PC-9 (cell line): ENCODE measurements around the gene ADAMTSL1. TPM values are rescaled to one million over a fixed set of nuclear protein-coding genes. Genes with fewer than 3 reads are reported as not detected.

Experiments
- BruUV-seq: library from RNA; stranded (reverse); fragments of 400-500 nt; replicated peaks from 2 replicates; lab custom pipeline; 2021; lab: Mats Ljungman, UMichigan
- CTCF ChIA-PET: fragments of 300-600 bp; sonication (Branson Sonifier 250); formaldehyde crosslinking; loops from one replicate; lab custom pipeline; 2022; ENCODE audit warnings: antibody characterized with exemption; lab: Charles Lee
- POLR2A ChIA-PET: fragments of 300-600 bp; sonication (Branson Sonifier 250); formaldehyde crosslinking; loops from one replicate; lab custom pipeline; 2022; ENCODE audit warnings: antibody characterized with exemption; ENCODE audit not compliant: unreplicated experiment; lab: Charles Lee
- DNase-seq, 2 experiments: peaks; one replicate each; pipeline versions ENCODE4 v3.0.0 to v3.0.0-alpha.2; 2015 to 2022; ENCODE audit warnings: mixed read lengths in 1 of 2
- H2AFZ ChIP-seq: fragments of 200-600 bp; sonication (generic); 2 replicates; pipeline ENCODE4 v1.8.1; 2017; ENCODE audit warnings: antibody characterized with exemption
- H3F3A ChIP-seq: fragments of 200-600 bp; sonication (generic); 2 replicates; pipeline ENCODE4 v1.8.1; 2017; ENCODE audit warnings: antibody characterized with exemption, mild to moderate bottlenecking, low read depth; ENCODE audit not compliant: insufficient read depth
- H3K27ac ChIP-seq: fragments of 200-600 bp; sonication (generic); 2 replicates; pipeline ENCODE4 v1.6.1; 2016; ENCODE audit warnings: mixed run types
- H3K27me3 ChIP-seq: fragments of 200-600 bp; sonication (generic); 2 replicates; pipeline ENCODE4 v1.6.1; 2016; ENCODE audit warnings: low read depth, mixed run types; ENCODE audit not compliant: insufficient read depth
- H3K36me3 ChIP-seq: fragments of 200-600 bp; sonication (generic); 2 replicates; pipeline ENCODE4 v1.6.1; 2016; ENCODE audit warnings: low read depth, mixed run types
- H3K4me1 ChIP-seq: fragments of 200-600 bp; sonication (generic); replicated peaks from 2 replicates; pipeline ENCODE4 v1.6.1; 2016; ENCODE audit warnings: mixed run types; ENCODE audit not compliant: insufficient read depth
- H3K4me2 ChIP-seq: fragments of 200-600 bp; sonication (generic); 2 replicates; pipeline ENCODE4 v1.6.1; 2017; ENCODE audit warnings: mixed run types
- H3K4me3 ChIP-seq: fragments of 200-600 bp; sonication (generic); 2 replicates; pipeline ENCODE4 v1.6.1; 2016; ENCODE audit warnings: mixed run types
- H3K79me2 ChIP-seq: fragments of 200-600 bp; sonication (generic); 2 replicates; pipeline ENCODE4 v1.6.1; 2017; ENCODE audit warnings: low read depth, mixed run types
- H3K9me2 ChIP-seq: fragments of 200-600 bp; sonication (generic); 2 replicates; pipeline ENCODE4 v1.8.1; 2017; ENCODE audit warnings: mild to moderate bottlenecking; ENCODE audit not compliant: insufficient read depth
- H3K9me3 ChIP-seq: fragments of 200-600 bp; sonication (generic); 2 replicates; pipeline ENCODE4 v1.8.1; 2016; ENCODE audit warnings: low read depth; ENCODE audit not compliant: insufficient read depth
- H4K20me1 ChIP-seq: fragments of 200-600 bp; sonication (generic); 2 replicates; pipeline ENCODE4 v1.8.1; 2017; ENCODE audit not compliant: insufficient read depth
- CTCF ChIP-seq: fragments of 200-600 bp; sonication (generic); conservative IDR thresholded peaks from 2 replicates; pipeline ENCODE4 v1.6.1; 2017; ENCODE audit warnings: mixed run types, antibody characterized with exemption, mild to moderate bottlenecking, moderate library complexity
- EZH2 ChIP-seq: fragments of 200-600 bp; sonication (generic); IDR thresholded peaks from 2 replicates; pipeline ENCODE4 v1.8.0; 2017; ENCODE audit warnings: antibody characterized with exemption, low read depth
- intact Hi-C: fragments of 100-400 bp; cut with micrococcal nuclease; formaldehyde crosslinking; loops from one replicate; pipeline ENCODE4 v1.10.0; 2022; ENCODE audit not compliant: unreplicated experiment
- total RNA-seq: library from RNA; stranded (reverse); gene quantifications from 2 replicates; pipeline ENCODE4 v1.2.3, GENCODE V29; 2021

The ADAMTSL1 gene
- total RNA-seq, 1 experiment from 2014 or later = not detected

GRCh38 chr9:18707061-18707461 is 233.1 kb downstream of the ADAMTSL1 start:
- Histone ChIP-seq H3K4me1 (no peaks in the 10 kb centered on the region), H3K4me2 (no peak overlapping the region), H3K9me3 (no peaks in the 10 kb centered on the region), H2AFZ (no peak overlapping the region), H3F3A (no peaks in the 10 kb centered on the region), H3K36me3 (no peaks in the 10 kb centered on the region), H3K9me2 (no peaks in the 10 kb centered on the region), H3K27me3 (no peaks in the 10 kb centered on the region), H3K79me2 (no peaks in the 10 kb centered on the region), H3K4me3 (no peak overlapping the region), H4K20me1 (no peaks in the 10 kb centered on the region), H3K27ac (no peak overlapping the region)
- ChIA-PET CTCF (no interaction called here), POLR2A (no interaction called here)
- no peak for DNase-seq
- TF ChIP-seq CTCF (no peak), EZH2 (no peak)
- no TSS peak for BruUV-seq
- intact Hi-C loops = no loop called here

GRCh38 chr9:18707489-18708205 is 233.7 kb downstream of the ADAMTSL1 start:
- H3K36me3 ChIP-seq = no peaks in the 10 kb centered on the region
- no peak for TF ChIP-seq CTCF
- no peak for TF ChIP-seq EZH2
- ChIA-PET CTCF (no interaction called here), POLR2A (no interaction called here)
- no peak for DNase-seq
- no peak overlapping the region for H3K4me3 ChIP-seq
- H3K27me3 ChIP-seq = no peaks in the 10 kb centered on the region
- no peaks in the 10 kb centered on the region for H3K9me2 ChIP-seq
- H4K20me1 ChIP-seq = no peaks in the 10 kb centered on the region
- H3K27ac ChIP-seq = no peak overlapping the region
- intact Hi-C loops = no loop called here
- H3F3A ChIP-seq = no peaks in the 10 kb centered on the region
- no TSS peak for BruUV-seq
- no peak overlapping the region for H3K4me2 ChIP-seq
- no peaks in the 10 kb centered on the region for H3K9me3 ChIP-seq
- no peaks in the 10 kb centered on the region for H3K4me1 ChIP-seq
- no peak overlapping the region for H2AFZ ChIP-seq
- H3K79me2 ChIP-seq = no peaks in the 10 kb centered on the region

GRCh38 chr9:18708429-18708828 is 234.5 kb downstream of the ADAMTSL1 start:
- no peak for DNase-seq
- Histone ChIP-seq H3K27ac (no peak overlapping the region), H3K4me1 (no peaks in the 10 kb centered on the region), H3K4me3 (no peak overlapping the region), H3K27me3 (no peaks in the 10 kb centered on the region), H3K9me3 (no peaks in the 10 kb centered on the region), H2AFZ (no peak overlapping the region), H3K9me2 (no peaks in the 10 kb centered on the region), H3F3A (no peaks in the 10 kb centered on the region), H3K36me3 (no peaks in the 10 kb centered on the region), H3K4me2 (no peak overlapping the region), H3K79me2 (no peaks in the 10 kb centered on the region), H4K20me1 (no peaks in the 10 kb centered on the region)
- no TSS peak for BruUV-seq
- intact Hi-C loops = no loop called here
- POLR2A ChIA-PET = no interaction called here
- TF ChIP-seq EZH2 (no peak), CTCF (no peak)
- CTCF ChIA-PET = no interaction called here
